ENCODE measurements around the gene RIBC2.
"Not testable (repeated sequence)": the region's sequence is repeated elsewhere in the genome, so short reads cannot be mapped to it uniquely, and the experiment has no call there.

Gene RIBC2

GRCh38 chr22:45447596-45447995 lies 34.1 kb downstream of the RIBC2 start:
- H3K9me3 ChIP-seq; H3K36me3 ChIP-seq (replicated peaks); H3K27me3 ChIP-seq (ENCODE audit: low read depth); DNase-seq (ENCODE audit: low spot score in 2 of 2); H3K4me1 ChIP-seq; H3K4me3 ChIP-seq; in situ Hi-C loops (cut with MboI; ENCODE audit: low sequenced_read_pairs): not testable (repeated sequence)

DNA sequence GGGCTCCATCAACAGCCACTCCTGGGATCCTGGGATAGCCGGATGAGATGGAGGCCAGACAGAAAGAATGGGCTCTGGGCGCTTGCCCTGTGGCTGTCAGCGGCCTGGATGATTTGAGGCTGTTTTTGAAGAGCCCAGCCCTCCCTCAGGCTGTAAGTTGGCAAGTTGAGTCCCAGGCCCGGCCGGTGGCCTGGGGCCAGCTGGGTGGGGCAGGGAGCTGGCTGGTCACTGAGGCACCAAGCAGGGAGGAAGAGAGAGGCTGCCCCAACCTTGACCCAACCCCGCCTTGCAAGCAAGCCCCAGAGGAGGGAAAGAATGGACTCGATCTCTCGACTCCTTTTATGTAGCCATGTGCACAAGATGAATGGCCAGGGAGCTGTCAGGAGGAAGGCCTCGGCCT lies 34.9 kb downstream of the RIBC2 start:
- no peaks in the 10 kb centered on the region for H3K9me3 ChIP-seq
- no peak overlapping the region for H3K4me3 ChIP-seq
- no peaks in the 10 kb centered on the region for H3K27me3 ChIP-seq (ENCODE audit: low read depth)
- no peak for DNase-seq (ENCODE audit: low spot score in 2 of 2)
- H3K4me1 ChIP-seq: no peaks in the 10 kb centered on the region
- no peaks in the 10 kb centered on the region for H3K36me3 ChIP-seq (replicated peaks)
- in situ Hi-C loops (cut with MboI; ENCODE audit: low sequenced_read_pairs): no loop called here

GRCh38 chr22:45449442-45449841 lies 35.9 kb downstream of the RIBC2 start:
- in situ Hi-C loops (cut with MboI; ENCODE audit: low sequenced_read_pairs); H3K4me3 ChIP-seq; H3K9me3 ChIP-seq; H3K27me3 ChIP-seq (ENCODE audit: low read depth); H3K36me3 ChIP-seq (replicated peaks); H3K4me1 ChIP-seq; DNase-seq (ENCODE audit: low spot score in 2 of 2): not testable (repeated sequence)

DNA sequence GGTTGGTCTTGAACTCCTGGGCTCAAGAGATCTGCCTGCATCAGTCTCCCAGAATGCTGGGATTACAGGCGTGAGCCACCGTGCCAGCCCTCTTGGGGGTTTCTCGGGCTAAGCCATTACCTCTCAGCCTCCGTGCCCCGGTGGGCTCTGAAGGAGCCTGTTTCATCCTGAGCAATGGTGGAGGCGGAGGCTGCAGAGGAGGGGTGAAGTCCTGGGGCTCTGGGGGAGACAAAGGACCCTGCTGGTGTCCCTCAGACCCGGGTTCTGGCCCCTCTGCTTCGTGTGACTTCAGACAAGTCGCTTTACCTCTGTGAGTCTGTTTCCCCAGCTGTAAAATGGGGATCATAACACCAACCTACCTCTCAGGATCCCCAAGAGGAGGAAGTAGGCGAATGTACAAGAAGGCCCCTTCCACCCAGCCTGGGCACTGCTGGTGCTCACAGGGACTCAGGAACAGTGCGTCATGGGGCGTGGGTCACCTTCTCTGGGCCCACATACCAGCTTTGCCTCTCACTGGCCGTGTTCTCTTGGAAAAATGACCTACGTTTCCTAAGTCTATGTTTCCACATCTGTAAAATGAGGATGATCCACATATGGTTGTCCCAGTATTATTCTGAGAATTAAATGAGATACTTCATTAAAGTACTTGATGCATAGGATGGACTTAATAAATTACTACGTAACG lies 36.8 kb downstream of the RIBC2 start:
- Histone ChIP-seq H3K36me3 (replicated peaks) (no peaks in the 10 kb centered on the region), H3K4me1 (no peaks in the 10 kb centered on the region), H3K9me3 (no peaks in the 10 kb centered on the region), H3K27me3 (ENCODE audit: low read depth) (no peaks in the 10 kb centered on the region), H3K4me3 (no peak overlapping the region)
- DNase-seq (ENCODE audit: low spot score in 2 of 2): no peak
- in situ Hi-C loops (cut with MboI; ENCODE audit: low sequenced_read_pairs): no loop called here

DNA sequence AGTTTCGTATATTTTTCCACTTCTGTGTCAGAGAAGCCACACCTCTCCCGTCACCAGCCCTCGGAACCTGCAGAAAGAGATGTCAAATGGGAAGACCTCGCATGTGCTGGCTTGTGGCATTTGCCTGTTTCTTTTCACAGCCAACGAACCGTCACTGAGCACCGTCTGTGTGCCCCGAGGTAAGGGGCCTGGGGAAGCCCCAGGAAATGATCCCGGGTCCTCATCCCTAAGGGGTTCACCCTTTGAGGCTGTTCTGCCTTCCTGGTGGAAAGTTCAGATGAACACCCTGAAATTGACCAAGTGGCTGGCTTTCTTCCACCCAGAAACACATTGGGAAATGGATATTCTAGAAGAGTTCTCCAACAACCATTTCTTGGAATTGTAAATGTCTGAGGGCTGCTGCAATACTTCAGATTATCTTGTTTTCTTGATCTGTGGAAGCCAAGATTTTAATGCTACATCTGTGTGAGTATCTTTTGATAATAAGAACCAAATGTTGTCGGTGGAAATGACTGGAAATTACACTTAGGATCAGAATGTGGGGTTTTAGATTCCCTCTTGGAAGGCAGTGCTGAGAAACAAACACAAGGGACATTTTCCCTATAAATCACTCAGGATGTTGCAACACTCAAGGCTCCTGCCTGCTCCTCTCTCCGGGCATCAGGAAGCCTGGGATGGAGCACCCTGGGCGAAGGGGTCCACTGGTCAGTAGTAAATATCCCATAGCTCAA lies 37.6 kb downstream of the RIBC2 start:
- in situ Hi-C loops (cut with MboI; ENCODE audit: low sequenced_read_pairs): no loop called here
- H3K36me3 ChIP-seq (replicated peaks): no peaks in the 10 kb centered on the region
- no peaks in the 10 kb centered on the region for H3K9me3 ChIP-seq
- H3K4me1 ChIP-seq: no peaks in the 10 kb centered on the region
- no peaks in the 10 kb centered on the region for H3K27me3 ChIP-seq (ENCODE audit: low read depth)
- no peak overlapping the region for H3K4me3 ChIP-seq
- no peak for DNase-seq (ENCODE audit: low spot score in 2 of 2)

DNA sequence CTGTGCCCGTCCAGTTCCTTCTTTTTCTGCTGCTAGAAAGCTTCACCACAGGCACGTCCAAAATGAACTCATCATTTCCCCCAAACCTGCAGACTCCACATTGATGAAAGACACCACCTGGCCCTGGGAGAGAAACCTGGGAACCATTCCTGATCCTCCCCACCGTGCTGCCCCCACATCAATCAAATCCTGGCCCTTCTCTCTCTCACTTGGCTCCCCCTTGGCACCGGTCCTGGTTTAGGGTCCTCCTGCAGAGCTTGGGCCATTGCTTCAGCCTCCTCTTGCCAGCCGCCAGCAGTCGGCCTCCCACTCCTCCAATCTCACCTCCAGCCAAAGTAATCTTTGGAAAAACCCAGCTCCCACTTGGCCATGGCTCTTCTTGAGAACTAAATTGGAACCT lies 38.5 kb downstream of the RIBC2 start:
- Histone ChIP-seq H3K27me3 (ENCODE audit: low read depth) (no peaks in the 10 kb centered on the region), H3K4me3 (no peak overlapping the region), H3K9me3 (no peaks in the 10 kb centered on the region), H3K36me3 (replicated peaks) (no peaks in the 10 kb centered on the region), H3K4me1 (no peaks in the 10 kb centered on the region)
- no peak for DNase-seq (ENCODE audit: low spot score in 2 of 2)
- in situ Hi-C loops (cut with MboI; ENCODE audit: low sequenced_read_pairs): no loop called here

DNA sequence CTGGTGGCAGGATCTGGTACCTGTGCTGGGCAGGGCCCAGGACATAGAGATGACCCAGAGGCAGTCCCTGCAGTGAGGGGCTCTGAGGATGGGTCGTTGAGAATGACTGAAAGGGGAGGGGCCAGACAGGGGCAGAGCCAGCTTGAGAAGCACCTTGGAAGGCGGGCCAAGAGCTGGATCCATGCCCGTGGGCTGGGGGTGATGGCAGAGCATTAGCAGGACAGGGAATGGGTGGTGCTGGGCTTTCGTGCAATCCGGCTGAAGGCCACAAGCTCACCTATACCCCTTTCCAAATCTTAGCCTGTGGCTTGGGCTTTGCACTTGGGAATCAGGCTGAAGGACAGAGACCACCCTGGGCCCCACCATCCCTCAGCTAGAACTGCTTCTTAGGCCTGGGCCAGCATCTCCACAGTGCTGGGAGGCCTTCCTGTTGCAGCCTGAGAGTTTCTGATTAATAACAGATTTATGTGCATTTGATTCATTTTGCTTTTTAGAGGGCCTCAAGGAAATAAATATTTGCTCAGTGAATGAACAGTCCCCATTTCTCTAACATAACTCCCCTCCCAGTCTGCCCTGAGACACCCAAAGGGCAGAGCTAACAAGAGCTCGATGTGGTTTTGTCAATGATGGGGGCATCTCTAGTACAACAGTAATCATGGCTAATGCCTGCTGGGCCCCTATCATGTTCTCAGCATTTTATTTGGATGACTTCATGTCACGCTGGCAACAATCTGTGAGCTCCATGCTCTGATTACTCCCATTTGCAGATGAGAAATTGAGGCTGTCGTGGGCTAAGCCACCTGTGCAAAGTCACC lies 39.3 kb downstream of the RIBC2 start:
- in situ Hi-C loops (cut with MboI; ENCODE audit: low sequenced_read_pairs): no loop called here
- H3K27me3 ChIP-seq (ENCODE audit: low read depth): no peaks in the 10 kb centered on the region
- no peak for DNase-seq (ENCODE audit: low spot score in 2 of 2)

GRCh38 chr22:45453764-45454163 lies 40.3 kb downstream of the RIBC2 start:
- in situ Hi-C loops (cut with MboI; ENCODE audit: low sequenced_read_pairs): no loop called here
- no peaks in the 10 kb centered on the region for H3K4me1 ChIP-seq
- H3K36me3 ChIP-seq (replicated peaks): no peaks in the 10 kb centered on the region
- H3K27me3 ChIP-seq (ENCODE audit: low read depth): no peaks in the 10 kb centered on the region
- no peak for DNase-seq (ENCODE audit: low spot score in 2 of 2)
- H3K4me3 ChIP-seq: no peak overlapping the region
- H3K9me3 ChIP-seq: no peaks in the 10 kb centered on the region

More for the DNA sequence above, 39.3 kb downstream of the RIBC2 start:
- no peaks in the 10 kb centered on the region for H3K9me3 ChIP-seq
- H3K4me1 ChIP-seq: no peaks in the 10 kb centered on the region
- no peaks in the 10 kb centered on the region for H3K36me3 ChIP-seq (replicated peaks)
- no peak overlapping the region for H3K4me3 ChIP-seq

GRCh38 chr22:45454275-45454674 lies 40.8 kb downstream of the RIBC2 start:
- Histone ChIP-seq H3K36me3 (replicated peaks) (no peaks in the 10 kb centered on the region), H3K9me3 (no peaks in the 10 kb centered on the region), H3K4me1 (no peaks in the 10 kb centered on the region), H3K4me3 (no peak overlapping the region), H3K27me3 (ENCODE audit: low read depth) (no peaks in the 10 kb centered on the region)
- no peak for DNase-seq (ENCODE audit: low spot score in 2 of 2)
- in situ Hi-C loops (cut with MboI; ENCODE audit: low sequenced_read_pairs): no loop called here

DNA sequence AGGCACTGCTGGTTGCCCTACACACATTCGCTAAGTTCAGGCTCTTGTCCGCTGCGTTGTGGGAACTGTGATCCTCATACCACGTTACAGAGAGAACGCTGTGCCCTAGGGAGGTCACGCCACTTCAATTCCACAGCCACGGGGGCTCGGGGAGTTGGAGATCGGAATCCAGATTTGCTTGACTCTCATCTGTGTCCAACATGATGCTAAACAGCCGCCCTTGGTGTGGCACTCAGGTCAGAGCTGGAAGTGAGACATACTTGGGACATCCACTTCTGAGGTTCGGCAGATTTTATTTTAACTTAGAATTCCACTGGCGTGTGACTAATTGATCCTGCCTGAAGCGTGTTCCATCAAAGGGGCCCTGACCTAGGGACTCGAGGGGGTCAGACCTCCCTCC lies 41.7 kb downstream of the RIBC2 start:
- in situ Hi-C loops (cut with MboI; ENCODE audit: low sequenced_read_pairs): no loop called here

GRCh38 chr22:45455621-45456020 lies 42.1 kb downstream of the RIBC2 start:
- Histone ChIP-seq H3K4me1 (no peaks in the 10 kb centered on the region), H3K27me3 (ENCODE audit: low read depth) (no peaks in the 10 kb centered on the region), H3K9me3 (no peaks in the 10 kb centered on the region), H3K36me3 (replicated peaks) (no peaks in the 10 kb centered on the region), H3K4me3 (no peak overlapping the region)
- DNase-seq (ENCODE audit: low spot score in 2 of 2): no peak
- in situ Hi-C loops (cut with MboI; ENCODE audit: low sequenced_read_pairs): no loop called here

More for the DNA sequence above, 41.7 kb downstream of the RIBC2 start:
- Histone ChIP-seq H3K4me1 (no peaks in the 10 kb centered on the region), H3K36me3 (replicated peaks) (no peaks in the 10 kb centered on the region), H3K27me3 (ENCODE audit: low read depth) (no peaks in the 10 kb centered on the region), H3K4me3 (no peak overlapping the region), H3K9me3 (no peaks in the 10 kb centered on the region)
- DNase-seq (ENCODE audit: low spot score in 2 of 2): no peak

DNA sequence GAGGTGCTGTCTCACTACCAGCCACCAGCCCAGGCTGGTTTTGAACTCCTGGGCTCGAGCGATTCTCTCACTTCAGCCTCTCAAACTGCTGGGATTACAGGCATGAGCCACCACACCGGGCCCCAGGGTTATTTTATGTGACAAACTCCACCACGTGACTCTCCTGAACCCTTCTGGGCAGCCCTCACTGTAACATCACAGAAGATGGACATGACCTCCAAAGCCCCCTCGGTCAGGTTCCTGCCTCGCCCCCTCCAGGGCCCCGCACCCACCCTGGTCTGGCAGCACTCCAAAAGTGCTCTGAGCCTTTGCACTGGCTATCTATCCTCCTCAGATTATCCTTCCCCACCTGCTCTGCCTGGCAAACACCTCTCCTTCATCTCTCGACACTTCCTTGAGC lies 43.3 kb downstream of the RIBC2 start:
- in situ Hi-C loops (cut with MboI; ENCODE audit: low sequenced_read_pairs): no loop called here
- no peak overlapping the region for H3K4me3 ChIP-seq
- no peaks in the 10 kb centered on the region for H3K9me3 ChIP-seq
- no peaks in the 10 kb centered on the region for H3K36me3 ChIP-seq (replicated peaks)
- H3K27me3 ChIP-seq (ENCODE audit: low read depth): no peaks in the 10 kb centered on the region
- H3K4me1 ChIP-seq: no peaks in the 10 kb centered on the region
- DNase-seq (ENCODE audit: low spot score in 2 of 2): no peak

DNA sequence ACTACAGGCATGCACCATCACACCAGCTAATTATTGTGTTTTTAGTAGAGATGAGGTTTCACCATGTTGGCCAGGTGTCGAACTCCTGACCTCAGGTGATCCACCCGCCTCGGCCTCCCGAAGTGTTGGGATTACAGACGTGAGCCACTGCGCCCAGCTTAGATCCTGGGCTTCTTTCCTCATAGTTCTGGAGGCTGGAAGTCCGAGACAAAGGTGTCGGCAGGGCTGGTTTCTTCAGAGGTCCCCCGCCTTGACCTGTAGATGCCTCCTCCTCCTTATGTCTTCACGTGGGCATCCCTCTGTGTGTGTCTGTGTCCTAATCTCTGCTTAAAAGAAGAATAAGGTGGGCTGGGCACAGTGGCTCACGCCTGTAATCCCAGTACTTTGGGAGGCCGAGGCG lies 45.0 kb downstream of the RIBC2 start:
- Histone ChIP-seq H3K9me3 (no peaks in the 10 kb centered on the region; the same call in 1 of the 2 replicates), H3K36me3 (replicated peaks) (no peaks in the 10 kb centered on the region), H3K27me3 (ENCODE audit: low read depth) (no peaks in the 10 kb centered on the region), H3K4me3 (no peak overlapping the region), H3K4me1 (no peaks in the 10 kb centered on the region)
- in situ Hi-C loops (cut with MboI; ENCODE audit: low sequenced_read_pairs): no loop called here
- no peak for DNase-seq (ENCODE audit: low spot score in 2 of 2)

- no peak for DNase-seq (ENCODE audit: low spot score in 2 of 2)
- H3K9me3 ChIP-seq: peaks cover 3% of the 10 kb centered on the region; the same call in 1 of the 2 replicates
- no peaks in the 10 kb centered on the region for H3K36me3 ChIP-seq (replicated peaks)
- in situ Hi-C loops (cut with MboI; ENCODE audit: low sequenced_read_pairs): no loop called here
- no peaks in the 10 kb centered on the region for H3K27me3 ChIP-seq (ENCODE audit: low read depth)
- no peaks in the 10 kb centered on the region for H3K4me1 ChIP-seq
- no peak overlapping the region for H3K4me3 ChIP-seq
These were observed 45.7 kb downstream of the RIBC2 start for GRCh38 chr22:45459235-45459634.

All from HAP-1 (cell line).